HK-2 (cell line): Measurements from ENCODE around the gene AGPAT3.

Experiments used
- DNase-seq: peaks from one replicate; pipeline ENCODE4 v3.0.0-alpha.2; 2018; ENCODE audit not compliant: unreplicated experiment

Gene AGPAT3

DNA sequence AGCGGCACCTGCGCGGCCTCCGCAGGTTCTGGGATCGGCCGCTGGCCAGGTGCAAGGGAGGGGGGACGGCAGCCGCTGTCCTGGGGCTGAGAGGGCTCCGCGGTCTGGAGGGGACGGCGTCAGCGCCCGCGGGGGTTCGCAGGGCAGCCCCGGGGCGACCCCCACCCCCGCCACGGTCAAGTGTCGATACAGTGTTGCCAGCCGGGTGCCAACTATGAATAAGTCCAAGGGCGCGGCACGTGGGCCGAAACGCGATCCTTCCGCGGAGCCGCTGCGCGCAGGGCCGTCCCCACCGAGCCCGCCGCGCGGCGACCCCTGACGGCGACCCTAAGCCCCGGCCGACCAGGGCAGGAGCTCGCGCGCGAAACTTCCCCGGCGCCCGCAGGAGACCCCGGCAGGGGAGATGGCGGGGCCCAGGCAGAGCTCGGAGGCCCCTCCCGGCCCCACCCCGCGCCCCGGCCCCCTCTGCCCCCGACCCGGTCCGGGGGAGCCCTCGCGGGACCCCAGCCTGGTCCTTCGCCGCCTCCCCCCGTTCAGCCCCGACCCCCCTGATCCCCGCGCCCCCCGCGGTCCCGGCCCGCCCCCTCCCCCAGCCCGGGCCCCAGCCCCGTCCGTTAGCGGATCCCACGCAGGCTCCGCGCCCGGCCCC is 586 bp upstream of the AGPAT3 start:
- DNase-seq, result peak; percentile 24

DNA sequence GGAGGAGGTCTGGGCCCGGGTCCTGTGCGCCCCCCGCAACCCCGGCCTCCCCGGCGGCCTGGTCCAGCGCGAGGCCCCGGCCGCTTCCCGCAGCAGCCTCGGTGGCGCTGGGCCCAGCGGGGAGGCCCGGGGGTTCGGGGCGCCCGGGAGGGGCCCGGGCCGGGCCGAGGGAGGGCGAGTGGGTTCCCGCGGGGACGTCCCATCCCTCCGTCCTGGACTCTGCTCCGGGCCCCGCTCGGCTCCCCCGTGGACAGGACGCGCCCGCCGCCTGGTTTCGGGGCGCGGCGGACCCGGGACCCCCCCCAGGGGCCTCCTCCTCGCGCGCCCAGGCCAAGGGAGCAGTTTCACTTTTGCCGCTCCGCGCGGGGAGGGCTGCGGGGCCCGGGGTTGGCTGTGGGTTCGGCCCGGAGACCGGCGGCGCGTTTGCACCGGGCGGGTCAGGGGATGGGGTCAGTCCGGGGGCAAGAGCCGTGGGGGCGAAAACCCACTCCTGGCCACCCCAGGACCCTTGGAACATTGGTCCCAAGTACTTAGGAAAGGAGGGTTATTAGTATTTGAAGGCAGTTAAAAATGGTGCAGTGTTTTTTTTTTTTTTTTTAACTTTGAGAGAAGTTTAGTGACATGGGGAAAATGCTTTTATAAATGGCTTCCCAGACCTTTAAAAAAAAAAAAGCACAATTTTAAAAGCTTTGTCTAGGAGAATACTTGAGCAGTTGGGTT is 677 bp downstream of the AGPAT3 start:
- peak; percentile 34 for DNase-seq

DNA sequence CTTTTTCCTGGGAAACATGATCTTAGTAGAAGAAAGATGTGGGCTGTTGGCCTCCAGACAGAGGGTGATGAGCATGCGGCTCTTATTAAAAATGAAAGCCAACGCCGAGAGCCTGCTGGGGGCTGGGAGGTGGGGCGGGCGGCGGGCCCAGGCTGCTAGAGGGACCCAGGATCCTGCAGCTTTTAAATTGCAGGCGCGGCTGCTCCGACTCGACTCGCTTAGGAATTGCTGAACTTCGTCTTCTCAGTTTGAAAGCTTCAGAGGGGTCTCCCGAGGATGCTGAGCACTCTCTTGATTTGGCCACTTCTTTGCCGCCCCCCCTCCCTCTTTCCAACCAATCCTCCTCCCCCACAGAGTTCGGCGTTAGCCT is 1.2 kb downstream of the AGPAT3 start:
- no peak for DNase-seq

DNA sequence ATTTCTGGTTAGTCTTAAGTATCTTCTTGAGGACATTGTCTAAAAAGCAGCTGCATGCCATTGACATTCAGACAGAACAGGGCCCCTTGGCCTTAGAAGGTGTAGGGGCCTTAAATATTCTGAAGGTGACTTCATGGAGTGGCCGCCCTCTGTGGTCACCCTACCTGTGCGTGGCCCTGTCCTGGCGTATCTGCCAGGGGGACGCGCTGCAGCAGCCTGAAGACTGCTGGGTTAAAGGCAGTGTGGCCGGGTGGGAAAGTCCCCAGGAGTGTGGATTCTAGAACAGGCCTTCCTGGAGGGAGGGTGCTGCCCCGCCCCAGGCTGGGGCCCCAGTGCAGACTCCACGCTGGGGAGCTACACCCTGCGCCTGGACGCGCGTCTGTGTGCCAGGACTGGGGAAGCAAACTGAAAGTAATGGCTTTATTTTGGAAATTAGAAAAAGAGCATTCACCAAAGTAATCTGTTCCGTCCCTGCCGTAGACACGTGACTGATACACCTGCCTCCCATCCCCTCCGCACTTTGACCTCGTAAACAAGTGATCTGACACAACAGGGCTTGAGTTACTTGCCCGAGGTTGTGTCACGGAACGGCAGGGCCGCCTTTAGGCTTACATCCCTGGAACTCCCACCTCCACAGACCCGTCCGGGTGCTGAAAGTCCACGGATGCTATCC is 1.8 kb downstream of the AGPAT3 start:
- DNase-seq, result no peak

DNA sequence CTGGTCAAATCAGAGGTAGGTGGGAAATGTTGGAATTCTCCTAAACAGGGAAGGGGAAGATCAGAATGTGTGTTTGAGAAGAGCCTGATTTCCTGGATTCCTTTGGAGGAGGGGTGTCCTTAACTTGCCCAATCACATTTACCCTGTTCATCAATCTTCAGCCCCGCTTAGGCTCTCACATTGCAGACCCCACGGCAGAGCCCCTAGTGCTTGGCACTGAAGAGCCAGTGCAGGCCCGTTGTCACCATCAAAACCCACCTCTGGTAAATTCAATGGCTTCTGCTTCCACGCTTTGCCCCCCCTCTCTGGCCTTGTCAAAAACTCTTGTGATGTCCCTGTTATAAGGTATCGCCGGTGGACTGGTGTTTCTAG is 2.3 kb downstream of the AGPAT3 start:
- no peak for DNase-seq

DNA sequence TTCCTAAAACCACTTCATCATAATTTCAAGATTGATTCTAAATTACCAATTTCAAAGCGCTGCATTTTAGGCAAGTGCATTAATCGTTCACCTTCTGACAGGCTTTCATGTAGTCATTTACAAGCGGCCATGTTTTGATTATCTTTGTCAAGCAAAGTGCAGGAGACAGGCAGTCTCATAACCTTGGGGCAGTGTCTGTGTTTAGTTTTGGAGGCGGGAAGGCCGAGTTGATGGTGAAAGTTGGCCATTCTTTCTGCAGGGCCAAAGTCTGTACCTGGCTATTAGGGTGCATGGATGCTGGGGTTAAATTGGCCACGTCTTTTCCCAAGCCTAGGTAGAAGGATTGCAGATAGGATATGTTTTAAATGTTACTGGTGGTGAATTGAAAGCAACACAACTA is 2.9 kb downstream of the AGPAT3 start:
- no peak for DNase-seq

DNA sequence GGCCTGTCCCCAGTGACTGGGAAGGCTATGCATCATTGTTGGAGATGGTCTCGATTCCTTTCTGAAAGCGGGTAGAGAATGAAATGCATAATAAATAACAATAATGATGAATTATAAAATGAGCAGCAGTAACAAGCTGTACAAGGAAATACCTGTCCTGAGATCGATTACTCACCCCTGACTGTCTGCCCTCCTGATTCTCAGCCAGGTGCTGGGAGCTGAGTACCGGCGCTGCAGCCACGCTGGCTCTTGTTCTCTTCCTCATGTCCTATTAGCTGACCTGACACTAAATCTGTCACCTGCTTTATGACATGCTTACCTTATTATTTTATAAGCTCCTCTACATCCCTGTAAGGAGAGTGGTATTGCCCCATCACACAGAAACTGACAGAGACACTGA is 3.4 kb downstream of the AGPAT3 start:
- no peak for DNase-seq

DNA sequence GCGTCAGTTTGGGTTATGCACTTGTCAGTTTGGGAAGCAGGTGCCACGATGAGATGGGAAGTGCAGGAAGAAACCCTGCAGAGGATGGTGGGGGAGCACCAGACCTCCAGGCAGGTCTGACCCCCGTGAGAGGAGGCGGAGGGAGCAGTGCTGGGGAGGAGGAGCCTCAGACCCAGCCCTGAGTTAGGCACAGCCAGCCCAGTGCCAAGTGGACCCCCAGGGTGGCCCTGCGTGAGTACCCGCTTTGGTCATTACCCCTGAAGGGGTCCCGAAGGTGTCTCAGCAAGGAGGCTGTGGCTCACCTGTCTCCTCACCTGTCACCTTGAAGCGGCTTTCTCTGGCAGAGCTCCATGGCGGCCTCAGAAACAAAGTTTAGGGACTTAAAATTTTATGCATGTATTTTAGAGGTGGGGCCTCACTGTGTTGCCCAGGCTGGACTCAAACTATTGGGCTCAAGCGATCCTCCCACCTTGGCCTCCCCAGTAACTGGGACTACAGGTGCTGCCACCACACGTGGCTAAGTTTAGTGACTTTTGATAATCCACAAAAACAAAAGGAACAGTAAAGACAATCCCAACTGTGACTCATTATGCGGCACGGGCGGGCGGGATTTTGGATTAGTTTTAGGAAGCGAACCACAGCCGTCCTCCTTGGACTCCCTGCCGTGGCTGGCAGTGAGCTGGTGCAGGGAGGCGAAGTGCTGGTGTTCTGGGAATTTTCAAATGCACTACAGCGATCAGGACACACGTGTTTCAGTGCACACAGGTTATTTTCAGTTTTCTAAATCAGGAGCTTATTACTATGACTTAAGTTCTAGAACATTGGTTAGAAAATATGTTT is 4.7 kb downstream of the AGPAT3 start:
- DNase-seq, result no peak

DNA sequence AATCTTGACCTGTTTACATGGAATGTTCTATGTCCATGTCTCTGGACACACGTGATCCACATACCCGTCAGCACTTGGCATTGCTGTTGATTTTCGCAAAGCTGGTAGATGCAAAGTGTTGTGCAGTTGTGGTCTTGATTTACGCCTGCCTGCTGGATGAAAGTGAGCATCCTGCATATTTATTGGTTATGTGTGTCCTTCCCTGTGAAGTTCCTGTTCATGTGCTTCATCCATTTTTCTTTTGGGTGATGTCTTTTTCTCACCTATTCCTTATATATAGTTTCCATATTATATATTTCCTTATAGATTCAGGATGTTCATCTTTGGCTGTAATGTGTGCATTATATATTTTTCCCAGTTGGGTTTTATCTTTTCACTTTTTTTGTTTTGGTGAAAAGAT is 6.5 kb downstream of the AGPAT3 start:
- DNase-seq, result no peak

DNA sequence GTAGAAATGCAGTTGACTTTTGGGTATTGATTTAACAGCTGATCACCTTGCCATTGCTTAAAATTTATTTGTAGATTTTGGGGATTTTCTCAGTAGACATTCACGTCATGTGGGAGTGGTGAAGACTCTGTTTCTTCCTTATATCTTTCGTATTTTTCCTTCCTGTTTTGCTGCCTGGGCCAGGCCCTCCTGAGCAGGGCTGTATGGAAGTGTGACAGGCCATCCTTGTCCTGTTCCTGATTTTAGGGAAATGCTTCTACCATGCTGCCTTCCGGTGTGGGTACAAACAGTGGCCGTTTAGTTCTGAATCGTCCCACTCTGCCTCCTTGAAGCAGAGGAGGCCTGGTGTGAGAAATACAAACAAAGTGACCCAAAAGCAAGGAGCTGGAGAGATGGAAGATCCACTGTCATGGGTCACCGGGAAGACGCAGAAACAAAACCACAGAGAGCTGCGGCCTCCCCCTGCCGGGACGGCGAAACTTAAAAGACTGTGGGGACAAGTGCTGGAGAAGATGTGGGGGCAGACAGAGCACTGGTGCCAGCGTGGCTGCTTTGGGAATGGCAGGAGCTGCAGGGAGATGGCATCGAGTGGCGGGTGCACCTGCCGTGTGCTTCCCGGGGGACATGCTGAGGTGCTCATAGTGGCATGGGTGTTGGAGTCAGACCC is 7.6 kb downstream of the AGPAT3 start:
- DNase-seq, result no peak

DNA sequence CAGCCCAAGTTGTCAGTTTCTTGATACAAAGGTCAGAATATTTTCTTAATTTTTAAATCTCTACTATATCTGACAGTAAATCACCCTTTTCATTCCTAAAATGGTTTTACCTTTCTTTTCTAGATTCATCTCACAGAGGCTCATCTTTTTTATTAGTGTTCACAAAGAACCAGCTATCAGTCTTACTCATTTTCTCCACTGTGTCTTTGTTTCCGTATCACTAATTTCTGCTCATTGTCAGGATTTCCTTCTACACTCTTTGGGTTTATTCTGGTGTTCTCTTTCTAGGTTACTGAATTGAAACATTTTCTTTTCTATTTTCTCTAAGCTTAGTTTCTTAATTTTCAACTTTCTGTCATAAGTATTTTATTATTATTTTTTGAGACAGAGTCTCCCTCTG is 8.7 kb downstream of the AGPAT3 start:
- no peak for DNase-seq

DNA sequence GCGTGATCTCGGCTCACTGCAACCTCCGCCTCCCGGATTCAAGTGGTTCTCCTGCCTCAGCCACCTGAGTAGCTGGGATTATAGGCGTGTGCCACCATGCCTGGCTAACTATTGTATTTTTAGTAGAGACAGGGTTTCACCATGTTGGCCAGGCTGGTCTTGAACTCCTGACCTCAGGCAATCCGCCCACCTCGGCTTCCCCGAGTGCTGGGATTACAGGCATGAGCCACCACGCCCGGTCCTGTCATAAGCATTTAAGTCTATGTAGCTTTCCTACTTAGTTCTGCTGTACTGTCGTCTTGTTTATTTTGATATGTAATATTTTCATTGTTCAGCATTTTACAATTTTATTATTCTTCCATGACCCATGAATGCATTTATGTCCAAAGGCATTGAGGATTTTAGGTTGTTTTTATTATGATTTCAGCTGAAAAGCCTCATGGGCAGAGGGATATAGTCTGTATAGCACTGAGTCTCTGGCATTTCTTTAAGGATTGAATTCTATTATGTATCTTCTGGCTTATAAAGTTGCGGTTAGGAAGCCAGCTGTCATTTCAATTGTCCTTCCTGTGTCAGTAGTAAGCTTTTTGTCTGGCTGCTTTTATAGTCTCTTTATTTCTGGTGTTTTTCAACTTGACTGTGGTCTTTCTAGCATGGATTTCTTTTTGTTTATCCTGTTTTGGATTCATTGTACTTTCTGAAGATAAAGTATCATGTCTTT is 9.2 kb downstream of the AGPAT3 start:
- DNase-seq, result no peak

DNA sequence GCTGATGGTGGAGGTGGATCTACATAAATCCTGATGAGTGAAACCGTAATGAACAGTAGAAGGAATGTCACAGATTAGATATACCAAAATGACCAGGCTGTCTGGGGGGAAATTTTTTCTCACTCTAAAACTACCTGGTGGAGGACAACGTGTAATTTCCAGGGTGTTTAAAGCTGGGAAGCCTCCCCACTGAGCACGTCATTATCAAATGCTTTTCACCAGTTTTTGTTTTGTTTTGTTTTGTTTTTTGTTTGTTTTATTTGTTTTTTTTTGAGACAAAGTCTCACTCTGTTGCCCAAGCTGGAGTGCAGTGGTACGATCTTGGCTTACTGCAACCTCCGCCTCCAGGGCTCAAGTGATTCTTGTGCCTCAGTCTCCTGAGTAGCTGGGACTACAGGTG is 11.6 kb downstream of the AGPAT3 start:
- DNase-seq, result no peak

DNA sequence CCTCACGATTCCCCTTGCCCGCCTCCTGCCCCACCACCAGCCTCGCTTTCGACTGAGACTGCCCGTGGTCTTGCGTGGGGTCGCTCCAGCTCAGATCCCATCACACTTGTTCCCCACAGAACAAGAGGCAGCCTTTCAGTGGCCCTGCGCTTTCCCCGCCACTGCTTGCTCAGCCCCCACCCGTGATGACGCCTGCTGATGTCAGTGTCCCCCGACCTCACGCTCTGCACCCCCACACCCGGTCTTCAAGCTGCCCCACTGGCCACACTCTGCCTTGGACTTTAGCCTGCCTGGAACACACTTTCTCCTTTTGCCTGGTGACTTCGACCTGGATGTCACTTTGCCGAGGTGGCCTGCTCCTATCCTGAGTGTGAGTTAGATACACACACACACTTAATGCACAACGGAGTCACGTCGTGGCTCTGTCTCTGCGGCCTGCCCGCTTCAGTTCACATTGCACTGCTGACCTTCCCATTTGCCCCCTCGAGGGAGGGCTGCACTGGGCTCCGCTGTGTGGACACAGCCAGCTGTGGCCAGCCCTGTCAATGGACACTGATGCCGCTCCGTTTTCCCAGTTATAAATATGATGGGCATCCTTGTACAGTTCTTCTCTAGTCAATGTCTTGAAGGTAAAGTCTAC is 13.0 kb downstream of the AGPAT3 start:
- no peak for DNase-seq

DNA sequence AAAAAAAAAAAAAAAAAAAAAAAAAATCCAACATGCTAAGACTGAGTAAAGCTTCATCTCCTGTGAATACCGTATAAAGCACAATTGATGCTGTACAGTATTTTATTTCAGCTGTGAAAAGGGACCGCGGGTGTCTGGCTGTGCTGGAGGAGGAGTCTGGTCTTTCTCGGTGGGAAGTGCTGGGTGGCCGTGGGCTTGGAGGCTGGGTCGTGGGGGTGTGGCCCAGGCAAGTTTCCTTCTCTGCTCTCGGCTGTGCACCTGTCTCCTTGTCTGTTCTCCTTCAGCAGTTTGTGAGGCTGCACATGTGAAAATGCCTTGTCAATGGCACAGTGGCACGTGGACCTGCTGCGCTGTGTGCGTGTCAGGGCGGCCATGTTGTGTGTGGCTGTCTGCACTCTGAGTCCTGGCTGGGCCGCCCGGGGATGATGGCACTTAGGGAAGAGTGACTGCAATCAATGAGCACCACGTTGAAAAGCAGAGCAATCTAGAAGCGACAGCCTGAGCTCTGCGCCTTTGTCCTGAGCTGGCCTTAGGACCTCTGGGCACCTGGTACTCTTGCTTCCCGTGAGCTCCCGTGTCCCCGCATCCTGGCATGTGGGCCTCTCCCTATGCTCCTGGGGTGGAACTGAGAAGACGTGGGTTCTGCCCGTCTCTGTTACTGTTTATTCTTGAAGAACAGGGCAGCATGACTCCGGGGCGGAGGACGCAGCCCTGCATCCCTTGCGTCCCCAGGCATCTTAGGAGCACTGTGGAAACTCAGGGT is 14.5 kb downstream of the AGPAT3 start:
- DNase-seq, result no peak

DNA sequence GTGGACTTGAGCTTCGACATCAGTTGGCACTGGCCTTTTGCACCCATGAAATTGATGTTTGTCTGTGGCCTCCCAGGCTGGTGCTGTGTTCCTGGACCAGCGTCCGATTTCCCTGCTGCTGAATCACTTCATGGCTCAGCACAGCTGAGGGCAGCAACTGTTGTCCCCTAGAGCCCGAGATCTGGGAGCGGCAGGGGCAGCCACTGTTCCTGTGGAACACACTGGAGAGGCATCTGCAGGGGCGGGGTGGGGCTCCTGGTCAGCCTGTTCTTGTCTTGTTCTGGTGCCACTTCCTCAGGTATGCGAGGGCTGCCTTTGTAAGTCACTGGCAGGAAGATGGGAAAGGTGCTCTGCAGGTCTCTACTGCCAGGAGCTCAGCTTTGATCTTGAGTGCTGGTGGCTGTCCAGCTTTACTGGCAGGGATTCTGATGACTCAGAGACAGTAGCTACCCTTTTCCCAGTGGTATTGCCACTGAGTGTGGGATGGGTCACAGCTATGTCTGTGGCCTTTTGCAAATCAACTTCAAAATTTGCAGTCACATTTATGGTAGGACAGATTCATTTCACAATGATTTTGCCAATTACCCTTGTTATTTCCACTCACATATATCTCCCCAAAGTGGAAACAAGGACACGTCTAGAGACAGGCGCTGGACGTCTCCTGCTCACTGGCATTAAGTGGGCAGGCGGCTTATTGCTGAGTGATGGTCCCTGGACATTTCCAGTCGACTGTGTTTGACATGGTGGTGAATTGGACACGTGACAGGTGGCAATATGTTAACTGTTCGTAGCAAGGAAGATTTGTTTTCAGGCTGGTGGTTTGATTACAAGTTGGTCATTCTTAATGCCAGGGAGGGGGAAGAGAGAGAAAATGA is 15.3 kb downstream of the AGPAT3 start:
- no peak for DNase-seq

DNA sequence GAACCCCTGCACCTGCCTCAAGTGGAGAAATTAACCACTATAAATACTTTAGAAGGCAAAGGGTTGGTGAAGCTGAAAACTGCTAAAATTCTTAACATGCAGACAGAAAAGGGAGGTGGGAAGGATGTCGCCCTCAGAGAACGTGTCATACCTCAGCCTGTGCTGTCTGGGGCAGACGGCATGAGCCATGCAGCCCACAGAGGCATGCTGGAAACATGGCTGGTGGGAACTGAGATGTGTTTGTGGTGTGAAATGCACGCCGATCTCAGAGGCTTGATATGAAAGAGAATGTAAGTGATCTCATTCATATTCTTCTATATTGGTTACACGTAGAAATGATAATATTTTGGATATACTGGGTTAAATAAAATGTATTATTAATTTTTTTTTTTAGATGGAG is 16.3 kb downstream of the AGPAT3 start:
- no peak for DNase-seq

DNA sequence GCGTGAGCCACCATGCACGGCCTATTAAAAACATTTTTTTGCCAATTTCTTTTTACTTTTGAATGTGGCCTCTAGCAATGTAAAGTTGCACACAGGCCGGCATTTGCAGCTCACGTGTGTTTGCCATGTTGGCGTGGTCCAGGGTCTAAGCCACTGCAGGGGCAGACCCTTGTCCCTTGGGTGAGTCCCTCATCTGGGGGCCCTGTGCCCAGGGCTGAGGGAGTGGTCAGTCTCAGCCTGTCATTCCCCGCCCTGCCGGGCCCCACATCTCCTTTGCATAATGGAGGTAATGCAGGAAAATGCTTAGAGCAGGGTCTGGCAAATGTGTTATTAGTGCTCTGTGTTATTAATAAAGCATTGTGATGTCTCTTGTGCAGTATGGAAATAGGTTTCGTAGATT is 16.9 kb downstream of the AGPAT3 start:
- no peak for DNase-seq

DNA sequence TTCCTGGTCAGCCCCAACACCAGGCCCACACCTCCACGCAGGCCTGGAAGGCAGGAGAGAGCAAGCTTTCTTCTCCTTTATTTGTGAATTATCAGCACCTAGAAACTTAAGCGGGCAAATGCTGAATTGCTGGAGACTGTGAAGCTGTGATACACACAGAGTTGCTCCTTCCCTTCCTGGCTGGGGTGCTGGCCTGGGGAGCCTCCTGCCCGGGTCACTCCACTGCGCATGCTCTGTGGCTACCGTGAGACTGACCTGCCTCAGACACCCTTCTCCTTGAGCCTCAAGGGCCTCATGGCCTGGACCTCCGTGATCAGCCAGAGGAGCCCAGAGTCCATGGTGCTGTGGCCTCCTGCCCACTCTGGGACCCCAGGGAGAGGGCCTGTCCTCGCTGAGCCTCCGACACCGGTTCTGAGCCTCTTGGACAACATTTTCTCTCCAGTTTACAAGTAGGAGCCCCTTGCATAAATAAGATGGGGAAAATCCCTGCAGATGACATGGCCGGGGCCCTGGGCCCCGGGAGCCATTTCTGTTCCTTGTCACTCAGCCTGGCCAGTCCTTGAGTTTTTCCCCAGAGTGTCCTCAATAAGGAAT is 18.0 kb downstream of the AGPAT3 start:
- no peak for DNase-seq
